Fibroblast of skin of right biceps (primary cell): Measurements from ENCODE around the gene EVA1B.

ENCODE experiments used
- DNase-seq: peaks from one replicate; pipeline ENCODE4 v3.0.0-alpha.2; 2013

The EVA1B gene

DNA sequence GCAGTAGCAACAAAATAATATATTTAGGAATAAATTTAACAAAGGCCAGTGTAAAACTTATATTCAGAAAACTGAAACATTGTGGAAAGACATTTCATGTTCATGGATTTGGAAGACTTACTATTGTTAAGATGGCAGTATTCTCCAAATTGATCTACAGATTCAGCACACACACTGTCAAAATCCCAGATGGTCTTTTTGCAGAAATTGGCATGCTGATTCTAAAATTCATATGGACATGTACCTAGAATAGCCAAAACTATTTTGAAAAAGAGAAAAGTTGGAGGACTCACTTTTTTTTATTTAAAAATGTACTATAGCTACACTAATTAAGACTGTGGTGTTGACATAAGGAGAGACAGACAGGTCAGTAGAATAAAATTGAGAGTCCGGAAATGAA lies 49.2 kb downstream of the EVA1B start:
- DNase-seq, result no peak

DNA sequence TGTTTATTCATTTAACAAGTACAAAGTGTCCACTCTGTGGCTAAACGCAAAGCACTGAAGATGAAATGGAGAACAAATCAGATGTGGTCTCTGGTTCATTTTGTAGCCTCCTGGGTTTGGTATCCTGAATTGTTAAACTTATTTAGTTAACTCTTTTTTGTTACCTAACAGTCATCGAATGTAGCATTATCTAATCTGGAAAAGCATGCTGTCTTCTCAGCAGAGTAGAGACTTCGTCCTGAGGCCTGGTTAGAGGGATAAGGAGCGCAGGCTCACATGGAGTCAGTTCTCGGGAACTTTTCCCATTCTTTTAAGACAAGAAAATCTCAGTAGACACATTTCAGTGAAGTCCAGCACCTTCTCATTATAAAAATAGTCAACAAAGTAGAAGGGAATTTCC lies 50.4 kb downstream of the EVA1B start:
- DNase-seq, result no peak
